ENCODE results near the gene CD99.
"Not testable (repeated sequence)": the region's sequence is repeated elsewhere in the genome, so short reads cannot be mapped to it uniquely, and the experiment has no call there.

CD99 gene

GRCh38 chrX:2723286-2723879 lies 32.3 kb downstream of the CD99 start:
- DNase-seq (ENCODE audit: low read depth in 3 of 3) = no peak

- DNase-seq (ENCODE audit: low read depth in 3 of 3) = not testable (repeated sequence)
Measured at GRCh38 chrX:2727264-2727663, 36.2 kb downstream of the CD99 start.

GRCh38 chrX:2732076-2732475 lies 41.0 kb downstream of the CD99 start:
- DNase-seq (ENCODE audit: low read depth in 3 of 3) = no peak

GRCh38 chrX:2732649-2733048 lies 41.6 kb downstream of the CD99 start:
- no peak for DNase-seq (ENCODE audit: low read depth in 3 of 3)

GRCh38 chrX:2733286-2733685 lies 42.2 kb downstream of the CD99 start:
- DNase-seq (ENCODE audit: low read depth in 3 of 3) = no peak

GRCh38 chrX:2735270-2735669 lies 44.2 kb downstream of the CD99 start:
- DNase-seq (ENCODE audit: low read depth in 3 of 3) = no peak

- no peak for DNase-seq (ENCODE audit: low read depth in 3 of 3)
Measured at GRCh38 chrX:2740672-2741071, 49.6 kb downstream of the CD99 start.

- no peak for DNase-seq (ENCODE audit: low read depth in 3 of 3)
Measured at GRCh38 chrX:2741386-2741785, 50.3 kb downstream of the CD99 start.

- DNase-seq (ENCODE audit: low read depth in 3 of 3) = not testable (repeated sequence)
Measured at GRCh38 chrX:2746250-2746649, 55.2 kb downstream of the CD99 start.

GRCh38 chrX:2748171-2748814 lies 57.2 kb downstream of the CD99 start:
- no peak for DNase-seq (ENCODE audit: low read depth in 3 of 3)

- DNase-seq (ENCODE audit: low read depth in 3 of 3) = no peak
Measured at GRCh38 chrX:2748815-2749188, 57.7 kb downstream of the CD99 start.

GRCh38 chrX:2751291-2751690 lies 60.2 kb downstream of the CD99 start:
- no peak for DNase-seq (ENCODE audit: low read depth in 3 of 3)

GRCh38 chrX:2751874-2752300 lies 60.8 kb downstream of the CD99 start, which contains the start of gene XG:
Gene XG, plus strand, starts transcription at chrX:2752040. Its CDS starts 235 bp downstream, at chrX:2752275.
- not testable (repeated sequence) for DNase-seq (ENCODE audit: low read depth in 3 of 3)

GRCh38 chrX:2752441-2752840 lies 61.3 kb downstream of the CD99 start:
- DNase-seq (ENCODE audit: low read depth in 3 of 3) = not testable (repeated sequence)

GRCh38 chrX:2755163-2755715 lies 64.1 kb downstream of the CD99 start:
- not testable (repeated sequence) for DNase-seq (ENCODE audit: low read depth in 3 of 3)

GRCh38 chrX:2756548-2756947 lies 65.5 kb downstream of the CD99 start:
- no peak for DNase-seq (ENCODE audit: low read depth in 3 of 3)

GRCh38 chrX:2761246-2761645 lies 70.2 kb downstream of the CD99 start:
- DNase-seq (ENCODE audit: low read depth in 3 of 3) = no peak

- not testable (repeated sequence) for DNase-seq (ENCODE audit: low read depth in 3 of 3)
Measured at GRCh38 chrX:2762671-2763070, 71.6 kb downstream of the CD99 start.

GRCh38 chrX:2764766-2765548 lies 73.9 kb downstream of the CD99 start:
- not testable (repeated sequence) for DNase-seq (ENCODE audit: low read depth in 3 of 3)

- no peak for DNase-seq (ENCODE audit: low read depth in 3 of 3)
Measured at GRCh38 chrX:2765549-2765830, 74.4 kb downstream of the CD99 start.

GRCh38 chrX:2766906-2767305 lies 75.8 kb downstream of the CD99 start:
- DNase-seq (ENCODE audit: low read depth in 3 of 3) = no peak

GRCh38 chrX:2767631-2768455 lies 76.7 kb downstream of the CD99 start:
- DNase-seq (ENCODE audit: low read depth in 3 of 3) = no peak

All from stimulated activated CD4-positive, alpha-beta T cell treated with anti-CD3 and anti-CD28 coated beads, TNF-alpha, amount 100 ng/mL, for 4 hours (primary cell).